HG03196 (cell line): ENCODE data around the gene CD300A.
"Not testable (repeated sequence)": the region's sequence is repeated elsewhere in the genome, so short reads cannot be mapped to it uniquely, and the experiment has no call there.

ENCODE experiments used
- ATAC-seq: cut with Tn5 transposase; IDR thresholded peaks from one replicate; pipeline ENCODE4 v1.9.1; 2021; ENCODE audit not compliant: unreplicated experiment

The CD300A gene

GRCh38 chr17:74478420-74479100 lies 12.1 kb downstream of the CD300A start:
- no peak for ATAC-seq

DNA sequence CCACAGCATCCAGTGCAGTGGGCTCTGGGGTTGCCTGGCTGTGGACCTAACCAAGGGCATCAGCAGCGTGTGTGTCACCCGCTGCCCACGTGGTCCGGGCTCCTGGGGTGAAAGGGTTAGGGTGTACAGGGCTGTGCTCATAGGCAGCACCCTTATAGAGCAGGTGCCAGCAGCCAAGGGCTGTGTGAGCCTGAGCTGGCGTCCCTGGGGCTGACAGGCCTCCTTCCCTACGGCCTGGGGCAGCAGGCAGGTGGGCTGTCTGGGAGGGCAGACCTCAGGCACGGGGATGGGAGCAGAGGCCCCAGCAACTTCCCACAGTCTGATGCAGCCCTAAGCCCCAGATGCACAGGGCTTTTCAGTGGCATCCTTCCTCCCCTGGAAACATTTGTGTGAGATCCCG lies 13.9 kb downstream of the CD300A start:
- no peak for ATAC-seq

- ATAC-seq, result no peak
Measured at GRCh38 chr17:74481621-74482020, 15.2 kb downstream of the CD300A start.

DNA sequence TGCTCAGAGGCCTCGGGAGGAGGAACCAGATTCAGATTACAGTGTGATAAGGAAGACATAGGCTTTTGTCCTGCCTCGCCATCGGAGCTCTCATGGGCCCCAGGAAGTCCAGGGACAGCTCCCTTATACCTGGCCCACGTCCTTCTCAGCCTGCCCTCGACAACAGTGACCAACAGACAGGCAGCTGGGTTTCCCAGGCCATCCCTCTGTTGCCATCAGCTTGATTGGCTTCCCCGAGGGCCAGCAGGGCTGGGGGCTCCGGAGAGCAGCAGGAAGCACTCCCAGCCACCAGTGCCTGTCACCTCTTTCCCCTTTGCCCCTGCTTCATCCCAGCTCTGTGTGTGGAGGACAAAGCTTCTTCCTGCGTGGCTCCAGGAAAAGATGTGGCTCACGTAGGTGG lies 17.6 kb downstream of the CD300A start:
- ATAC-seq, result no peak

DNA sequence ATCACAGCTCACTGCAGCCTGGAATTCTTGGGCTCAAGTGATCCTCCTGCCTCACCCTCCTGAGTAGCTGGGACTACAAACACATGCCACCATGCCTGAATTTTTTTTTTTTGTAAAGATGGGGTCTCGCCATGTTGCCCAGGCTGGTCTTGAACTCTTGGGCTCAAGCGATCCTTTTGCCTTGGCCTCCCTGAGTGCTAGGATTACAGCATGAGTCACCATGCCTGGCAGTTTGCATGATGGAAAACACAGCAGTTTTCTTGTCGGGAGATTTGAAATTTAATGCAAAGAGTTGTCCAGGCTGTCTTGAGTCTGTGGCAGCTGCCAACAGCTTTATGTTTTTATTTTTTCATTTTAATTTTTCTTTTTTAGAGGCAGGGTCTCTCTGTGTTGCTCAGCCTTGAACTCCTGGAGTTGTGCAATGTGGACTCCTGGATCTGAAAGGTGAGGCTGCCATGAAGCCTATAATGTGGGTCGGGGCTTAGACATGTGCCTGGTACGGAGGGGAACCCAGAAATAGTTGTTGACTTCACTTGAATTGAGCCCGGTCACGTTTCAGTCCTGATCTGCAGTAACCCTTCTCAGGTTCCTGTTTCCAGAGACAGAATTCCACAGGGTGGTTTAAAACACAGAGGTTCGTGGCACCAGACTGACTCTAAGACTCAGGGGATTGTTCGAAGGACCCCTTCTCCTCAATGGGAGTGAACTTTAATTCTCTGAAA lies 18.7 kb downstream of the CD300A start:
- no peak for ATAC-seq

GRCh38 chr17:74485841-74486240 lies 19.4 kb downstream of the CD300A start:
- no peak for ATAC-seq

GRCh38 chr17:74488276-74488675 lies 21.8 kb downstream of the CD300A start:
- not testable (repeated sequence) for ATAC-seq

DNA sequence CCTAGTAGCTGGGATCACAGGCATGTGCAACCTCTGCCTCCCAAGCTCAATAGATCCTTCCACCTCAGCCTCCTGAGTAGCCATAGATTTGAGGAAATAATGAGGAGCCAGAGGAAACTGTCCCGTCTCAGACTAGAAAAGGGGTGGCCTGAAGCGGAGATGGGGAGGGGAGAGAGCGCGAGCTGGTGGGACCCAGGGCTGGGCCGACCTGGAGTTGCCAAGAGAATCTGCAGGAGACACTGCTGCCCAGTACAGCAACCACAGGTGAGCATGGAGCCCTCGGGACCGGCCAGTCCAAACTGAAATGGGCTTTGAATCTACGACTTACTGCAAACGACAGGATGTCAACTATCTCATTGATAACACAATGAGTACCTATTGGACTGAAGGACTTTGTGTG lies 24.3 kb downstream of the CD300A start:
- no peak for ATAC-seq

DNA sequence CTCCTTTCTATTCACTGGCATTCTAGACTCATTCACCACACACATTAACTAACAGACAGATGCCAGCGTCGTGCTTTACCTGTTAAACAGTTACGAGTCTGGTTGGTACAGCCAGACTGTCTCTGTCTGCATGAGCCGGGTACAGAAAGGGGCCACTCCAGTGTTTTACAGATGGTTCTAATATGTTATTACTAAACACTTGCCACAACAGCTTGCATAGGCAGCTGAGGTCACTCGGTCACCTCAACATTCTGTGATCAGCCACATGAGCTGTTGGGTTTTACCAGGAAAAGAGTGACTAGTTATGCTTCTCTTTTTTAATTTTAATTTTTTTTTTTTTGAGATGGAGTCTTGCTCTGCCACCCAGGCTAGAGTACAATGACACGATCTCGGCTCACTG lies 25.2 kb downstream of the CD300A start:
- no peak for ATAC-seq

GRCh38 chr17:74493331-74493833 lies 26.9 kb downstream of the CD300A start:
- ATAC-seq, result peak; percentile 56

- no peak for ATAC-seq
Measured at GRCh38 chr17:74497471-74497870, 31.0 kb downstream of the CD300A start.

GRCh38 chr17:74499992-74500391 lies 33.6 kb downstream of the CD300A start:
- ATAC-seq, result no peak

GRCh38 chr17:74502861-74503260 lies 36.4 kb downstream of the CD300A start:
- no peak for ATAC-seq

- ATAC-seq, result not testable (repeated sequence)
Measured at GRCh38 chr17:74503949-74504348, 37.5 kb downstream of the CD300A start.

GRCh38 chr17:74508156-74508555 lies 41.7 kb downstream of the CD300A start:
- ATAC-seq, result no peak

- ATAC-seq, result no peak
Measured at GRCh38 chr17:74512036-74512435, 45.6 kb downstream of the CD300A start.

- peak; percentile 77 for ATAC-seq
Measured at GRCh38 chr17:74512624-74513091, 46.2 kb downstream of the CD300A start.

DNA sequence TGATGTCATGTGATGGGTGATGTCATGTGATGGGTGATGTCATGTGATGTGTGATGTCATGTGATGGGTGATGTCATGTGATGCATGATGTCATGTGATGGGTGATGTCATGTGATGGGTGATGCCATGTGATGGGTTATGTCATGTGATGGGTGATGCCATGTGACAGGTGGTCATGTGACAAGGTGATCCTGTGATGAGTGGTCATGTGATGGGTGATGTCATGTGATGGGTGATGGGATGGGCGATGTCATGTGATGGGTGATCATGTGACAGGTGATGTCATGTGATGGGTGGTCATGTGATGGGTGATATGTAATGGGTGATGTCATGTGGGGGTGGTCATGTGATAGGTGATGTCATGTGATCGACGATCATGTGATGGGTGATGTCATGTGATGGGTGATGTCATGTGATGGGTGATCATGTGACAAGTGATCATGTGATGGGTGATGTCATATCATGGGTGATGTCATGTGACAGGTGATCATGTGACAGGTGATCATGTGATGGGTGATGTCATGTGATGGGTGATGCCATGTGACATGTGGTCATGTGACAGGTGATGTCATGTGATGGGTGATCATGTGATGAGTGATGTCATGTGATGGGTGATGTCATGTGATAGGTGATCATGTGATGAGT lies 47.7 kb downstream of the CD300A start:
- no peak for ATAC-seq

DNA sequence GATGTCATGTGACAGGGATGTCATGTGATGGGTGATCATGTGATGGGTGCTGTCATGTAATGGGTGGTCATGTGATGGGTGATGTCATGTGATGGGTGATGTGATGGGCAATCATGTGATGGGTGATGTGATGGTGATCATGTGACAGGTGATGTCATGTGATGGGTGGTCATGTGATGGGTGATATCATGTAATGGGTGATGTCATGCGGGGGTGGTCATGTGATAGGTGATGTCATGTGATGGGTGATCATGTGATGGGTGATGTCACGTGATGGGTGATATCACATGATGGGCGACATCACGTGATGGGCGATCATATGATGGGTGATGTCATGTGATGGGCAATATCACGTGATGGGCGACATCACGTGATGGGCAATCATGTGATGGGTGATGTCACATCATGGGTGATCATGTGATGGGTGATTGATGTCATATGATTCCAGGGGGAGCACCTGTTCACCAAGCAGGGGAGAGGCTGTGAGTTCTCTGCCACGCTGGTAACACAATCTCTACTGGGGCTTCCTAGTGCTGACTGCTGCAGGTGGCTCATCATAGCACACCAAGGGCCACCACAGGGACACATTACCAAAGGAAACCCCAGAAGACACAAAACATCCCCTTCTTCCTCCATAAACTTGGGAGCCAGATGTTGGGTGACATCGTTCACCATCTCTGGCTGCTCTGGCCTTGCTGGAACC lies 48.3 kb downstream of the CD300A start:
- no peak for ATAC-seq

- no peak for ATAC-seq
Measured at GRCh38 chr17:74515941-74516340, 49.5 kb downstream of the CD300A start.
